ENCODE results near the gene PILRA. TPM values are rescaled to one million over a fixed set of nuclear protein-coding genes. Genes with fewer than 3 reads are reported as not detected.

The PILRA gene
- total RNA-seq, 1 donor from 2014 or later: not detected

GRCh38 chr7:100432621-100433275 is 59.5 kb downstream of the PILRA start:
- no peak overlapping the region for H3K4me3 ChIP-seq (ENCODE audit: low read depth, low read length)
- TF ChIP-seq CTCF (conservative IDR thresholded peaks at IDR 0.05; ENCODE audit: low read depth, low read length): no peak
- DNase-seq (ENCODE audit: low read depth): no peak

- H3K4me3 ChIP-seq (ENCODE audit: low read depth, low read length): no peak overlapping the region
- no peak for TF ChIP-seq CTCF (conservative IDR thresholded peaks at IDR 0.05; ENCODE audit: low read depth, low read length)
- no peak for DNase-seq (ENCODE audit: low read depth)
These were observed 59.9 kb downstream of the PILRA start for GRCh38 chr7:100433276-100433591.

- no peak for TF ChIP-seq CTCF (conservative IDR thresholded peaks at IDR 0.05; ENCODE audit: low read depth, low read length)
- H3K4me3 ChIP-seq (ENCODE audit: low read depth, low read length): no peak overlapping the region
- DNase-seq (ENCODE audit: low read depth): no peak
These were observed 60.5 kb downstream of the PILRA start for GRCh38 chr7:100433592-100434296.

- no peak for TF ChIP-seq CTCF (conservative IDR thresholded peaks at IDR 0.05; ENCODE audit: low read depth, low read length)
- peak overlapping the region; percentile 83 for H3K4me3 ChIP-seq (ENCODE audit: low read depth, low read length)
These were observed 61.2 kb downstream of the PILRA start for GRCh38 chr7:100434297-100435144.

GRCh38 chr7:100435401-100436304 is 62.4 kb downstream of the PILRA start:
- no peak for TF ChIP-seq CTCF (conservative IDR thresholded peaks at IDR 0.05; ENCODE audit: low read depth, low read length)
- no peak for DNase-seq (ENCODE audit: low read depth)
- peak overlapping the region; percentile 83 for H3K4me3 ChIP-seq (ENCODE audit: low read depth, low read length)

More at GRCh38 chr7:100434297-100435144, 61.2 kb downstream of the PILRA start:
- DNase-seq (ENCODE audit: low read depth): no peak
